ENCODE measurements around the gene KCNE1.

- TF ChIP-seq EZH2 (IDR thresholded peaks at IDR 0.05): no peak
- TF ChIP-seq POLR2AphosphoS5 (IDR thresholded peaks at IDR 0.05; ENCODE audit: borderline replicate concordance, low read depth, low read length): no peak
- TF ChIP-seq FOXP2 (optimal IDR thresholded peaks at IDR 0.05; ENCODE audit: control extremely low read depth, extremely low read length, insufficient read depth): no peak
Measured at GRCh38 chr21:34560021-34560420, 48.0 kb upstream of the KCNE1 start.

Data from SK-N-MC (cell line).